Stimulated activated CD8-positive, alpha-beta memory T cell treated with anti-CD3 and anti-CD28 coated beads, Interleukin-12 subunit alpha, Interleukin-12 subunit beta, amount 100 ng/mL, for 4 hours (primary cell): ENCODE data around the gene UBE2O.

Source experiments
- DNase-seq: peaks from one replicate; pipeline ENCODE4 v3.0.0-alpha.2; 2020; ENCODE audit warnings: low read depth

Gene UBE2O

DNA sequence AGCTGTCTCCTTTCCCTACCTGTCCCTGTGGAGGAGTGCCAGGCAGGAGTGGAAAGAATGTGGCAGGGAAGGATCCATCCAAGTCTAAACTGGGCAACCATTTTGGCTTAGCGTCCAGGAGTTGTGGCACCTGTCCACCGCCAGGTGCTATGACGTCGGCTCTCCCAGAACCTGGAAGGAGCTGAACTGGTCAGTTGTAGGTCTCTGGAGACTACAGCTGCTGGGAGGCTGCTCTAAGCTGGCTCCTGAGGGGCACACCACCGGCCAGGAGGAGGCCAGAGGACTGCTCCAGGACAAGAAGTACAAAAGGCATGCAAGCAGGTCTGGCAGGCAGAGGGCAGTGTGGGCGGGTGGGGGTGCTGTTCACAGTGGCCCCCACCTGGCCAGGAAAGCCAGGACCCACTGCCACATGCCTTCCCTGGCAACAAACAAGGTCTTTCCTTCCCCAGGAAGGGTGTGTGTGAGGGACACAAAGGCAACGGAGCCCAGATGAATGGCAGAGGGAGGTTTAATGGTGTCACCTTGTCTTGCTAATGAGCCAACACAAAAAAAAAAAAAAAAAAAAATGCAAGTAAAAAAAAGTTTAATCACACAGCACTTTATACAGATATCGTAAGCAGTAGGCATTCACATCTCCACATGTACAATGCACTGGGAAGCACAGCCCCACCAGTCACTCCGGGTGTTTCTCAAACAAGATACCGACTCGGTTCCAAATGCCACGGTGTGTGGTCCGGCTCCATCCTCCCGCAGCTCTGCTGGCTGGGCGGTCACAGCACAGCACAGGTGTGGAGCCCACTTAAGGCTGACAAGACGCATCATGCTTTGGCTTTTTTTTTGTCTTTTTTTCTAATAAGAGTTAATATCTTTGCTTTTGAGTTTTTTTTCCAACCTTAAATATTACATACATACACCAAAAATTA lies 63.7 kb downstream of the UBE2O start:
- DNase-seq: no peak

DNA sequence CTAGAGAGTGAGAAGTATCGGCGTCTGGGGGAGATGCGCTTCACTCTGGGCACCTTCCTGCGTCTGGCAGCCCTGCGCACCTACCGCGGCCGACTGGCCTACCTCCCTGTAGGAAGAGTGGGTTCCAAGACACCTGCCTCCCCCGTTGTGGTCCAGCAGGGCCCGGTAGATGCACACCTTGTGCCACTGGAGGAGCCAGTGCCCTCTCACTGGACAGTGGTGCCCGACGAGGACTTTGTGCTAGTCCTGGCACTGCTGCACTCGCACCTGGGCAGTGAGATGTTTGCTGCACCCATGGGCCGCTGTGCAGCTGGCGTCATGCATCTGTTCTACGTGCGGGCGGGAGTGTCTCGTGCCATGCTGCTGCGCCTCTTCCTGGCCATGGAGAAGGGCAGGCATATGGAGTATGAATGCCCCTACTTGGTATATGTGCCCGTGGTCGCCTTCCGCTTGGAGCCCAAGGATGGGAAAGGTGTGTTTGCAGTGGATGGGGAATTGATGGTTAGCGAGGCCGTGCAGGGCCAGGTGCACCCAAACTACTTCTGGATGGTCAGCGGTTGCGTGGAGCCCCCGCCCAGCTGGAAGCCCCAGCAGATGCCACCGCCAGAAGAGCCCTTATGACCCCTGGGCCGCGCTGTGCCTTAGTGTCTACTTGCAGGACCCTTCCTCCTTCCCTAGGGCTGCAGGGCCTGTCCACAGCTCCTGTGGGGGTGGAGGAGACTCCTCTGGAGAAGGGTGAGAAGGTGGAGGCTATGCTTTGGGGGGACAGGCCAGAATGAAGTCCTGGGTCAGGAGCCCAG lies 65.8 kb downstream of the UBE2O start:
- no peak for DNase-seq

DNA sequence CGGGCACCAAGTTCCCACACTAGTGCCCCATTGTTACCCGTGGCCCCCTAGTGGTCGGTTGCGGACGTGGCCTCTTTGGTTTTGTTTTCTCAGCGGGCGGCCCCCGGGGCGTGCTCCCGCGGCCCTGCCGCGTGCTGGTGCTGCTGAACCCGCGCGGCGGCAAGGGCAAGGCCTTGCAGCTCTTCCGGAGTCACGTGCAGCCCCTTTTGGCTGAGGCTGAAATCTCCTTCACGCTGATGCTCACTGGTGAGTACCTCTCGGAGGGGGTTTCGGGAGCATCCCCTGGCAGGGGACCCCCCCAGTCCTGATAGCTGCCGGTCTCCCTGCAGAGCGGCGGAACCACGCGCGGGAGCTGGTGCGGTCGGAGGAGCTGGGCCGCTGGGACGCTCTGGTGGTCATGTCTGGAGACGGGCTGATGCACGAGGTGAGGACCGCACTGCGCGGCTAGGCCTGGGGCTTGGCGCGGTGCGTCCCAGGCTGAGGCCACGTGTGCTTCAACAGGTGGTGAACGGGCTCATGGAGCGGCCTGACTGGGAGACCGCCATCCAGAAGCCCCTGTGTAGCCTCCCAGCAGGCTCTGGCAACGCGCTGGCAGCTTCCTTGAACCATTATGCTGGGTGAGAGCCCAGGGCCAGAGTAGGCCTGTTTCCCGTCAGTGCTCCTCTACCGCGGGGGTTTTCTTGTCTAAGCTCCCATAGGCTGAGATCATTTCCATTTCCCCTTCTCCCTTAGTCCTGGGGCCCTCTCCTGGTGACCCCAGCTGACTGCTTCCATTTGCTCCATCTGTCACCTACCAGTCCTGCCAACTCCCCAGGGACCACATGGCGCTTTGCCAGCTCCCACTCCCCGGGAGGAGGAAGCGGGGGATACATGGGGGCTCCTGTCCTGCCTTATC lies 66.8 kb downstream of the UBE2O start:
- peak; percentile 72 for DNase-seq

DNA sequence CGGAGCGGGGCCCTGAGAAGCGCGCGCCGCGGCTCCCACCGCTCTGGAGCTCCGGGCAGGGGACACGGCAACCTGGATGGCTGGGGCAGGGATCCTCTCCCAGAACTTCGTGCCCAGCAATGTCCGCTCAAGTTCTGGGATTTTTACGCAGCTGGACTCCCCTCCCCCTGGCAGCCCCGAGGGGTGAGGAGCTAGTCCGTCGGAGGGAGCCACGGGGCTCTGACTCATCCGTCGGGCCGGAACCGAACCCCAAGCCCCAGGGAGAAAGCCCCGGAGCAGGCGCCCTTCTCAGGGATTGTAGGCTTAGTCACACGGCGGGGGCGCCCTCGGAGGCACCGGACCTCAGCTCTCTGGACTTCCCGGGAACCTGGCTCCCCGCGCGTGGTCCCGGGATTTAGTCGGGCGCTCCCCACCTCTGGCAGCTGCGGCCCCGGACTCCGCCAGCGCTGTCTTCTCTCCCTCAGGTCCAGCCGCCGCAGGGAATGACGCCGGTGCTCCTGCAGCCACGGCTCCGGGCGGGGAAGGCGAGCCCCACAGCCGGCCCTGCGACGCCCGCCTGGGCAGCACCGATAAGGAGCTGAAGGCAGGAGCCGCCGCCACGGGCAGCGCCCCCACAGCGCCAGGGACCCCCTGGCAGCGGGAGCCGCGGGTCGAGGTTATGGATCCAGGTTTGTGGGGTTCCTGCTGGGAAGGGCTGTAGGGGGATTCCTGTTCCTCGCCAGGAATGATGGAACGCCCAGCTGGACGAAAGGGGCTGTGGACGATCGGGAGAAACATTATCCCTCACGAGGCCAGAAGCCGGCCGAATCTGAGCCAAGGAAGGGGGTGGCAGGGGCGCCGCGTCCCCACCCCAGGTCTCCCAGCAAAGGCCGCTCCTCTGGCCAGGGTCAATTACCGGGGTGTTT lies 67.7 kb downstream of the UBE2O start:
- peak; percentile 37 for DNase-seq

DNA sequence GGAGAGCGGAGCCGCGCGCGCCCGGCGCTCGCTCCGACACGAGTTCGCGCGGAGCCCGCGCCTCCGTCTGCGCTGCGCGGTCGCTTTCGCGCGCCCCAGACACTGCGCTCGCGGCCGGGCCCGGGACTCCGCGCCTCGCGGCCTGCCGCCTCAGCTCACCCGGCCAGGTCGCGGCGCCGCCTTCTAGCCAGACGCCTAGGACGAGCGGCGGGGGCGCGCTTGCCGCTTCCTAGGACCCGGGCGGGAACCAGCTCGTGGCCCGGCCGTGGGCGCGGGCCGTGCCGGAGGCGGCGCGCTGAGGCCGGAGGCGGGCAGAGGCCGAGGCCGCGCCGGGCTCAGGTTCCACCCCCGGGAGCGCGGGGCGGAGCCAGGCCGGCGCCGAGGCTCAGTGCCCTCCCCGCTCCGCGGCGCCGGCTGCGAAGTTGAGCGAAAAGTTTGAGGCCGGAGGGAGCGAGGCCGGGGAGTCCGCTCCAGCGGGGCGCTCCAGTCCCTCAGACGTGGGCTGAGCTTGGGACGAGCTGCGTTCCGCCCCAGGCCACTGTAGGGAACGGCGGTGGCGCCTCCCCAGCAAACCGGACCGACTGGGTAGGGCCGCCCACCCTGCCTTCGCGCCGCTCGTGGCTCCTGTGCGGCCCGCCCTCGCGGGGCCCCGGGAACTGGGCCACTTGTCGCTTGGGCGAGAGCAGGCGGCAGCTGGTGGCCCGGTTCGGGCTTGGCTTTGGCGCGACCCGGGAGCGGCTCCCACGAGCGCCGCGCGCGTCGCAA lies 68.5 kb downstream of the UBE2O start, which contains the start of gene SPHK1:
TSS of gene SPHK1 (plus strand) at position 388 of the 765 bp plus-strand sequence. CDS start 1,036 bp downstream, outside the sequence.
- peak; percentile 60 for DNase-seq

DNA sequence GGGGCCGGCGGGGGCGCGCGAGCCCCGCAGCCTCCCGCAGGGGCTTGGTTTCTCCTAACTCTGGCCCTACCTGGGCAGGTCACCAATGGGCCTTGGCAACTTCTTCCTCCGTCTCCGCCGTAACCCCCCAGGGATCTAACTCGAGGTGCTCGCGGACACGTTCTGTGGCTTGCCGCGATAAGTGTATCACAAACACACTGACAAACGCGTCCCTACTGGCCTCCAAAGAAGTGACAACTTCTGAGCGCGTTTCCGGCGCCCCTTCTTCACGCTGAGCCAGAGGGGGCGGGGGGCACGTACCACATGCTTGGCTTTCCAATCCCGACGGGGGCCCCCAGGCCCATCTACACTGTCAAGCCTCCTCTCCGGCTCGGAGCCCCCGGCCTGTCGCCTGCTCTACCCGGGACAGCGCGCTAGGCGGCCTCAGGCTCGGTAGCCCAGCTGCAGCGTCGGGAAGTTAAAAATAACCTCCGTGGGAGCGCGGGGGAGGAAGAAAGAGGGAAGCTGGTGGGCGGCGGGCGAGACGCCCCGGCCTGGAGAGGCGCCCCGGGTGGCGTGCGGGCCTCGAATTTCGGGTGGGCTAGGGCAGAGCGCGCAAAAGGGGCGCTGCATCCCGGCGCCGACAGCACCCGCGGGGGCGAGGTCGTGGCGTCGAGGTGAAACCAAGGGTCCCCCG lies 69.3 kb downstream of the UBE2O start:
- DNase-seq: peak; percentile 53

DNA sequence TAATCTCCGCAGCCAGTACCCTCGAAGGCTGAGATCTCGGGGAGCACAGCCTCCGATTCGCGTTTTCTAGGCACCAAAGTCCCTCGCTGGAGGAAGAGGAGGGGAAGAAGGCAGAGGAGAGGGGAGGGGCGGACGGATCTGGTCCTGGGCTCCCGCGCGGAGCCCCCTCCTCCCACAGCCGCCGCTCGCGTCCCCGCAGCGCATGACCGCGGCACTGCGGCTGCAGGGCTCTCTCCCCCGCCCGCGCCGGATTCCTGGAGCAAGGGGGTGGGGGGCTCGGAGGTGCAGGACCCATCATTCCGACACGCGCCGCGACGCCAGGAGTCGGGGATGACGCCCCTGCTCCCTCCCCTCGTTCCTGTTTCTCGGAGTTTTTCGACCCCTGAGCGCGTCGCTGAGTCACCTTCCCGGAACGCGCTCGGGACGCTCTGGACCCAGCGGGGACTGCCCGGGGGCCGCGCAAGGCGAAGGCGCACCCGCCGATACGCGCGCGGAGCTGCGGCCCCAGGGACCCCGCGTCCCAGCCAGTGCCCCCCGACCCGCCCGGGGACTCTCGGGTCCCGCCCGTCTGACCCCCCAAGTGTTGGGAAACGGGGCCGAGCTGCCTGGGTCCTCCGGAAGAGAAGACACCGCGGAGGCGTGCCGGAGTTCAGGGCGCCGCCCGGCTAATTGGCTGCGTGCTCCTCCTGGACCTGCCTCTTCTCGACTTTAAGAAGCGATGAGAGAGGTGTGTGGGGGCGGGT lies 70.0 kb downstream of the UBE2O start:
- peak; percentile 11 for DNase-seq

DNA sequence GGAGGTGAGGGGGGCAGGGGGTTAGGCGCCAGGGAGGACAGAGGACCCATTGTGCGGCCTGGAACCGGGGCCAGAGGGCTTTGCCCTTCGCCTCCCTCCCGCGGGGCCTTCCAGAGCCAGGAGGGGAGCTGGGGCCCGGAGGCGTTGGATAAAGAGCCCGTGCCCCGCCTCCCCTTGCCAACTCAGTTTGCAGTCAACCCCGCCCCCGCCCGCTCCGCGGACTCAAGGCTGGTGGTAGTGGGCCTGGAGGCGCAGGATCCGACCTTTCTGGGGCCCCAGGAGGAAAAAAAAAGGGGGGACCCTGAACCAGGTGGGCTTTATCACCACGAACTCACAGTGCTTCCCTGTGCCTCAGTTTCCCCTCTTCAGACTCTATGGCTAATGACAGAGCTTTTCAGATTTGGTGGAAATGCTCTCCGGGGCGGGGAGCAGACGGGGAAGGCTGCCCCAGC lies 70.6 kb downstream of the UBE2O start:
- no peak for DNase-seq

DNA sequence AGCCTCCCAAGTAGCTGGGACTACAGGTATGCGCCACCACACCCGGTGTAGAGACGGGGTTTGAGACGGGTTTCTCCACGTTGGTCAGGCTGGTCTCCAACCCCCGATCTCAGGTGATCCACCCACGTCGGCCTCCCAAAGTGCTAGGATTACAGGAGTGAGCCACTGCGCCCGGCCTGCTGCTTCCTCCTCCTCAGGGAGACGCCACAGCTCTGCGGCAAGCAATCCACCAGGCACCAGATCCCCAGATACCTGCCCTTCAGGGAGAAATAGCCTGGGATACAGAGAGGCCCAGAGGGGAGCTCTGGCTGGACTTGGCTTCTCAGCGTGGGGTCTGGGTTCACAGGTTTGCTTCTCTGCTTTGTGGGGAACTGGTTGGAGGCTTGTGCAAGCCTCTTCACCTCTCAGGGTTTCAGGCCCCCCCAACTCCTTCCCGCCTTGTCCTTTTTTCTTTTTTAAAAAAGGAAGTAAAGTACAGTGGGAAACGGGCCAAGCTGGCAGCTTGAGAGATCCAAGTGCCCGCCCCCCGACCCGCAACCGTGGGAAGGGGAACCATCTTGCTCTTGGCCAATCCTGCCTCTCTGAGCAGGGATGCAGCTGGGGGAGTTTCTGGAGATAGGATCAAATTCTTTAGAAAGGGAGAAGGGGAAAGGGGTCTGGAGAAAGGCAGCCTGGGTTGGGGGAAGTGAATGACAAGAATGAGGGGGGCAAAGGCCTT lies 71.2 kb downstream of the UBE2O start:
- no peak for DNase-seq

DNA sequence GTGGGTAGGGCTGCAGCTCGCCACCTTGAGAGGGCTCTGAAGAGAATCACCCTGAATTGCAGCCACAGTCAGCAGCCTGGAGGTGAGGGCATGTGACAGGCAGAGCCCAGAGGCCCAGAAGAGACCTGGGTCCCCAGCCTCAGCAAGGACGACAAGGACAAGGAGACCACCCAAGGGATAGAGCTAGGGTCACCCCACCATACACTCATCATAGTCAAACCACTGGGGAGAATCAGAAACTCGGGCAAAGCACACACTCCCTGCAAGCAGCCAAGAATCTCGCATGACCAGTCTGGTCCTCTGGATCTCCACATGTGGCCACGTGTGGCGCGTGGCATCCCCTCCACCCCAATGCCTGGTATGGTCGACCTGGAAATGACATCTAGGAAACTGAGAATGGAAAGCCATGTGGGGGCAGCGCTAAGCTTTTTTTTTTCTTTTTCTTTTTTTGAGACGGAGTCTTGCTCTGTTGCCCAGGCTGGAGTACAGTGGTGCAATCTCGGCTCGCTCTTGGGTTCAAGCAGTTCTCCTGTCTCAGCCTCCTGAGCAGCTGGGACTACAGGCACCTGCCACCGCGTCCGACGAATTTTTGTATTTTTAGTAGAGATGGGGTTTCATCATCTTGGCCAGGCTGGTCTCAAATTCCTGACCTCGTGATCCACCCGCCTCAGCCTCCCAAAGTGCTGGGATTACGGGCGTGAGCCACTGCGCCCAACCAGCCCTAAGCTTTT lies 73.1 kb downstream of the UBE2O start:
- no peak for DNase-seq

DNA sequence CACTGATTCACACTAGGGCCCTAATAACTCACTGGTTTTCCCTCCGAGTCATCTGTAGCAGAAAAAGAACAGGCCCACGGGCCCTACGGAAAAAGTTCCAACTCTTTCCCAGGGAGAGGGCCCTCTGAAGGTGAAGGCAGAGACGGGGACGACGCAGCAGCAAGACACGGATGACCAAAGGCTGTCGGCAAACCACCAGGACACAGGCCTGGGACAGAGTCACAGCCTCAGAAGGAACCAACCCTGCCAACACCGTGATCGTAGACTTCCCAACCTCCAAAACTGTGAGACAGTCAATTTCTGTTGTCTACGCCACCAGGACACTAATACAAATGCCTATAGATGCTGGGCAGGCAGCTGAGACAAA lies 73.7 kb downstream of the UBE2O start:
- DNase-seq: no peak

DNA sequence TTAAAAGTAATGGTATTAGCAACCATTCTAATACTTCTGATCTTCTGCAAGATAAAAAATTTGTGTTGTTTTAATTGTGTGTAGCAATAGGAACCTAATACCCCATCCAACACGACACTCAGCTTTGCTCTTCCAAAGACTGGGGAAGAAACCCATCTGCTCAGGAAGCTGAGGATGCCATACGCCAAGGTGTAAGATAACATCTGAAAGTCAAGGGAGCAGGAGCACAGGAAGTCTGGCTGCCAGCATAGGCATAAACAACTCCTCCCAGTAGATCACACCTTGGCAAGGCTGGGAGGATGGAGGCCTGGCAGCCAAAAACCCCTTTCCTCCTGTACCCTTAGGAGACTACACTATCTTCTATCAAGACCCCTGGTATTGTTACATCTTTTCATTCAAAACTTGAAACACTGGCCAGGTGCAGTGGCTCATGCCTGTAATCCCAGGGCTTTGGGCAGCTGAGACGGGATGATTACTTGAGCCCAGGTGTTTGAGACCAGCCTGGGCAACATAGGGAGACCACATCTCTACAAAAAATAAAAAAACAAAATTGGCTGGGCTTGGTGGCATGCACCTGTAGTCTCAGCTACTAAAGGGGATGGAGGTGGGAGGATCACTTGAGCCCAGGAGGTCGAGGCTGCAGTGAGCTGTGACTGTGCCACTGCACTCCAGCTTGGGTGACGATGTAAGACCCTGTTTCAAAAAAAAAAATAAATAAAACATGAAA lies 74.2 kb downstream of the UBE2O start:
- DNase-seq: no peak

DNA sequence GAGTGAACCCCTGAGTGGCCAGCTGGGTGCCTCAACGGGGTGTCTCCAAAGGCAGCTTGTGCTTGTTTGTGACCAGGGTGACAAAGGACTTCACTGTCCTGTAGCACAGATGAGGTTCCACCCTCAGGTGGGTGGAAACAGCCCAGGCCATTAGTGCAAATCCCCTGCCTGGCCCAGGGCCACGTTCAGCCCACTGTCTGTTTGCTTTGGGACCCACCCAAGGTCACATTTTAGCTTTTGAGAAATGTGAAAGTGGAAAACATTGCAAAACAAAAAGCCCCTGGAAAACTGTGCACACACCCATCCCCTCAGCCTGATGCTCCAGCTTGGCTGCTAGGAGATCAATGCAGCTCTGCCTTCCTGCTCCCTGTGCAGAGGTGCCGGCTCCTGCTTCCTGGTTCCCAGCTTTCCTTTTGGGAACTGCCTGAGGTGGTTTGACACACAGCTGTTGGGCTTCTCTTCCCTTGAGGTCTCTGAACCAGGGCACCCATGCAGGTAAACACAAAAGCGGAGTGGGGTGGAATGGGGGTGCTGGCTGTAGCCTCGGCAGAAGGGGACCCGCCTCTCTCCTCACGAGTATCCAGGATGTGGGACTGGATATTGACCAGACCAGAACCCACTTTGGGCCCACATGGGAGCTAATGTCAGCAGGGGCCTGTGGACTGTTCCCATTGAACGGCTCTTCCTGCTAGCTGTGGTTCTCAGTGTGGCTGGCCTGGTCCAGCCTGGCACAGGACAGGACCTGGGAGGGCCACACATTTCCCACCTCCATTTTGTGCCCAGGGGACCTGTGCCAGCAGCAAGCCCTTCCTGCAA lies 76.4 kb downstream of the UBE2O start:
- DNase-seq: no peak

DNA sequence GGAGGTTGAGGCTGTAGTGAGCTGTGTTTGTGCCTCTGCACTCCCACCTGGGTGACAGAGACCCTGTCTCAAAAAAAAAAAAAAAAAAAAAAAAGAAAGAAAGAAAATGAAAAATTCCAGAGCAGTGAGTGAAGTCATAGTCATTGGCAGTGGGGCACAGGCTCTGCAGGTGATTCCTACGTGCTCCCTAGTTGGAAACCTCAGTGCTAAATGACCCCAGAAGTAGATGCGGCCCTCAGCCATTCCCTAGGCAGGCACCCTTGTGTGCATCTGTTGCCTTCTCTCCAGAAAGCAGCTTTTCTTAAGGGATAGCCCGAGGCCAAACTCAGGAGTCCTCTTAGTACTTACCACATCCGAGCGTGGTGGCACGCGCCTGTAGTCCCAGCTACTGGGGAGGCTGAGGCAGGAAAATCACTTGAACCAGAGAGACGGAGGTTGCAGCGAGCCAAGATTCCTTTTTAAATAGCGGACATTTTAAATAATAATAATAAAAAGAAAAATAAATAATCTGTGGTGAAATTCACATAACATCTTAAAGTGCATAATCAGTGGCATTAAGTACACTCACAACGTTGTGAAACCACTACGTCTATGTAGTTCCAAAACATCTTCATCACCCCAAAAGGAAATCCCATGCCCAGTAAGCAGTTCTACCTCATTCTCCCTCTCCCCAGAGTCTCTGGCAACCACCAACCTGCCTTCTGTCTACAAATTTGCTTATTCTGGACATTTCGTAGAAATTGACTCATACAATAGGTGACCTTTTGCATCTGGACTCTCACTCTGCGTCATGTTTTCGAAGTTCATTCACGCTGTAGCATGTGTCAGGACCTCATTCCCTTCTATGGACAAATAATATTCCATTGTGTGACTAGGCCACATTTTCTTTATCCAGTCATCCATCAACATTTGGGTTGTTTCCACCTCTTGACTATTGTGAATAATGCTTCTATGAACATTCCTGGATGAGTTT lies 81.0 kb downstream of the UBE2O start:
- no peak for DNase-seq
